Measurements from ENCODE around the gene MACROD2. TPM values are rescaled to one million over a fixed set of nuclear protein-coding genes. Genes with fewer than 3 reads are reported as not detected.

MACROD2 gene
- total RNA-seq, 2 experiments from 2014 or later, result not detected

GRCh38 chr20:15634102-15634501 is 1638.8 kb downstream of the MACROD2 start:
- H3K27me3 Mint-ChIP-seq, result no peaks in the 10 kb centered on the region
- H3K36me3 Mint-ChIP-seq, result no peaks in the 10 kb centered on the region
- intact Hi-C loops (cut with micrococcal nuclease), result no loop called here

GRCh38 chr20:15637546-15637945 is 1642.2 kb downstream of the MACROD2 start:
- CTCF ChIA-PET, result no interaction called here
- POLR2A ChIA-PET, result no interaction called here
- DNase-seq, result no peak
- no peak overlapping the region for H3K27ac Mint-ChIP-seq
- H3K4me3 Mint-ChIP-seq, result no peak overlapping the region
- no peaks in the 10 kb centered on the region for H3K4me1 Mint-ChIP-seq (ENCODE audit: low read depth)
- intact Hi-C loops (cut with micrococcal nuclease), result no loop called here
- no peaks in the 10 kb centered on the region for H3K36me3 Mint-ChIP-seq
- no peaks in the 10 kb centered on the region for H3K27me3 Mint-ChIP-seq
- no peaks in the 10 kb centered on the region for H3K9me3 Mint-ChIP-seq

More at GRCh38 chr20:15634102-15634501, 1638.8 kb downstream of the MACROD2 start:
- Mint-ChIP-seq H3K9me3 (peaks cover 2% of the 10 kb centered on the region), H3K27ac (no peak overlapping the region), H3K4me3 (no peak overlapping the region), H3K4me1 (ENCODE audit: low read depth) (no peaks in the 10 kb centered on the region)
- ChIA-PET CTCF (no interaction called here), POLR2A (no interaction called here)
- DNase-seq, result no peak

GRCh38 chr20:15637950-15638754 is 1642.8 kb downstream of the MACROD2 start:
- no peak overlapping the region for H3K4me3 Mint-ChIP-seq
- no peaks in the 10 kb centered on the region for H3K36me3 Mint-ChIP-seq
- POLR2A ChIA-PET, result no interaction called here
- intact Hi-C loops (cut with micrococcal nuclease), result no loop called here
- DNase-seq, result no peak
- no peaks in the 10 kb centered on the region for H3K4me1 Mint-ChIP-seq (ENCODE audit: low read depth)
- no peaks in the 10 kb centered on the region for H3K27me3 Mint-ChIP-seq
- CTCF ChIA-PET, result no interaction called here
- peaks cover 2% of the 10 kb centered on the region for H3K9me3 Mint-ChIP-seq
- H3K27ac Mint-ChIP-seq, result no peak overlapping the region

- Mint-ChIP-seq H3K4me3 (no peak overlapping the region), H3K4me1 (ENCODE audit: low read depth) (no peaks in the 10 kb centered on the region), H3K27me3 (no peaks in the 10 kb centered on the region), H3K27ac (no peak overlapping the region), H3K36me3 (no peaks in the 10 kb centered on the region), H3K9me3 (peaks cover 4% of the 10 kb centered on the region)
- ChIA-PET POLR2A (no interaction called here), CTCF (no interaction called here)
- no peak for DNase-seq
- intact Hi-C loops (cut with micrococcal nuclease), result no loop called here
Measured at GRCh38 chr20:15638816-15639215, 1643.5 kb downstream of the MACROD2 start.

- Mint-ChIP-seq H3K4me3 (no peak overlapping the region), H3K9me3 (peaks cover 4% of the 10 kb centered on the region), H3K4me1 (ENCODE audit: low read depth) (no peaks in the 10 kb centered on the region), H3K27me3 (no peaks in the 10 kb centered on the region), H3K27ac (no peak overlapping the region), H3K36me3 (no peaks in the 10 kb centered on the region)
- DNase-seq, result no peak
- POLR2A ChIA-PET, result no interaction called here
- CTCF ChIA-PET, result interaction anchor here (0.8 kb wide), 1 partner anchor 13 kb away, joined by 3 read pairs; no protein-coding TSS in a partner anchor
- intact Hi-C loops (cut with micrococcal nuclease), result no loop called here
Measured at GRCh38 chr20:15639839-15640238, 1644.5 kb downstream of the MACROD2 start.

GRCh38 chr20:15642109-15642508 is 1646.8 kb downstream of the MACROD2 start:
- POLR2A ChIA-PET, result no interaction called here

GRCh38 chr20:15642676-15643075 is 1647.4 kb downstream of the MACROD2 start:
- intact Hi-C loops (cut with micrococcal nuclease), result no loop called here
- no peaks in the 10 kb centered on the region for H3K36me3 Mint-ChIP-seq
- no peak overlapping the region for H3K4me3 Mint-ChIP-seq
- POLR2A ChIA-PET, result no interaction called here
- no peak overlapping the region for H3K27ac Mint-ChIP-seq
- no peaks in the 10 kb centered on the region for H3K4me1 Mint-ChIP-seq (ENCODE audit: low read depth)
- CTCF ChIA-PET, result no interaction called here
- peaks cover 9% of the 10 kb centered on the region for H3K9me3 Mint-ChIP-seq
- DNase-seq, result no peak
- no peaks in the 10 kb centered on the region for H3K27me3 Mint-ChIP-seq

More at GRCh38 chr20:15642109-15642508, 1646.8 kb downstream of the MACROD2 start:
- DNase-seq, result no peak
- Mint-ChIP-seq H3K27ac (no peak overlapping the region), H3K4me1 (ENCODE audit: low read depth) (no peaks in the 10 kb centered on the region), H3K4me3 (no peak overlapping the region), H3K36me3 (no peaks in the 10 kb centered on the region), H3K27me3 (no peaks in the 10 kb centered on the region), H3K9me3 (peaks cover 9% of the 10 kb centered on the region)
- intact Hi-C loops (cut with micrococcal nuclease), result no loop called here
- CTCF ChIA-PET, result no interaction called here

- H3K27ac Mint-ChIP-seq, result no peak overlapping the region
- intact Hi-C loops (cut with micrococcal nuclease), result no loop called here
- POLR2A ChIA-PET, result no interaction called here
- H3K4me3 Mint-ChIP-seq, result no peak overlapping the region
- peaks cover 9% of the 10 kb centered on the region for H3K9me3 Mint-ChIP-seq
- no peaks in the 10 kb centered on the region for H3K27me3 Mint-ChIP-seq
- H3K4me1 Mint-ChIP-seq (ENCODE audit: low read depth), result no peaks in the 10 kb centered on the region
- DNase-seq, result no peak
- no peaks in the 10 kb centered on the region for H3K36me3 Mint-ChIP-seq
- CTCF ChIA-PET, result no interaction called here
Measured at GRCh38 chr20:15643713-15644112, 1648.4 kb downstream of the MACROD2 start.

GRCh38 chr20:15645816-15646215 is 1650.5 kb downstream of the MACROD2 start:
- ChIA-PET POLR2A (no interaction called here), CTCF (no interaction called here)
- no peak overlapping the region for H3K4me3 Mint-ChIP-seq
- intact Hi-C loops (cut with micrococcal nuclease), result no loop called here
- H3K36me3 Mint-ChIP-seq, result no peaks in the 10 kb centered on the region
- H3K27ac Mint-ChIP-seq, result no peak overlapping the region
- H3K4me1 Mint-ChIP-seq (ENCODE audit: low read depth), result no peaks in the 10 kb centered on the region
- peaks cover 9% of the 10 kb centered on the region for H3K9me3 Mint-ChIP-seq
- DNase-seq, result no peak
- H3K27me3 Mint-ChIP-seq, result no peaks in the 10 kb centered on the region

- Mint-ChIP-seq H3K4me3 (no peak overlapping the region), H3K9me3 (no peaks in the 10 kb centered on the region), H3K27me3 (no peaks in the 10 kb centered on the region), H3K4me1 (ENCODE audit: low read depth) (no peaks in the 10 kb centered on the region), H3K27ac (no peak overlapping the region), H3K36me3 (no peaks in the 10 kb centered on the region)
- no peak for DNase-seq
- intact Hi-C loops (cut with micrococcal nuclease), result no loop called here
- CTCF ChIA-PET, result no interaction called here
- POLR2A ChIA-PET, result no interaction called here
Measured at GRCh38 chr20:15653396-15654207, 1658.3 kb downstream of the MACROD2 start.

- intact Hi-C loops (cut with micrococcal nuclease), result no loop called here
- H3K27me3 Mint-ChIP-seq, result no peaks in the 10 kb centered on the region
- H3K36me3 Mint-ChIP-seq, result no peaks in the 10 kb centered on the region
- H3K9me3 Mint-ChIP-seq, result no peaks in the 10 kb centered on the region
- POLR2A ChIA-PET, result no interaction called here
- CTCF ChIA-PET, result no interaction called here
- DNase-seq, result no peak
- H3K4me3 Mint-ChIP-seq, result no peak overlapping the region
- H3K4me1 Mint-ChIP-seq (ENCODE audit: low read depth), result no peaks in the 10 kb centered on the region
- no peak overlapping the region for H3K27ac Mint-ChIP-seq
Measured at GRCh38 chr20:15654208-15654649, 1658.9 kb downstream of the MACROD2 start.

GRCh38 chr20:15655295-15655874 is 1660.1 kb downstream of the MACROD2 start:
- DNase-seq, result no peak
- ChIA-PET CTCF (no interaction called here), POLR2A (no interaction called here)
- H3K27ac Mint-ChIP-seq, result no peak overlapping the region
- no peaks in the 10 kb centered on the region for H3K27me3 Mint-ChIP-seq
- intact Hi-C loops (cut with micrococcal nuclease), result no loop called here
- no peaks in the 10 kb centered on the region for H3K36me3 Mint-ChIP-seq
- H3K4me3 Mint-ChIP-seq, result no peak overlapping the region
- H3K9me3 Mint-ChIP-seq, result no peaks in the 10 kb centered on the region
- H3K4me1 Mint-ChIP-seq (ENCODE audit: low read depth), result no peaks in the 10 kb centered on the region
